ENCODE results near the gene ACTL8. TPM values are rescaled to one million over a fixed set of nuclear protein-coding genes. Genes with fewer than 3 reads are reported as not detected.

Gene ACTL8
- total RNA-seq, 1 donor from 2014 or later, result not detected

DNA sequence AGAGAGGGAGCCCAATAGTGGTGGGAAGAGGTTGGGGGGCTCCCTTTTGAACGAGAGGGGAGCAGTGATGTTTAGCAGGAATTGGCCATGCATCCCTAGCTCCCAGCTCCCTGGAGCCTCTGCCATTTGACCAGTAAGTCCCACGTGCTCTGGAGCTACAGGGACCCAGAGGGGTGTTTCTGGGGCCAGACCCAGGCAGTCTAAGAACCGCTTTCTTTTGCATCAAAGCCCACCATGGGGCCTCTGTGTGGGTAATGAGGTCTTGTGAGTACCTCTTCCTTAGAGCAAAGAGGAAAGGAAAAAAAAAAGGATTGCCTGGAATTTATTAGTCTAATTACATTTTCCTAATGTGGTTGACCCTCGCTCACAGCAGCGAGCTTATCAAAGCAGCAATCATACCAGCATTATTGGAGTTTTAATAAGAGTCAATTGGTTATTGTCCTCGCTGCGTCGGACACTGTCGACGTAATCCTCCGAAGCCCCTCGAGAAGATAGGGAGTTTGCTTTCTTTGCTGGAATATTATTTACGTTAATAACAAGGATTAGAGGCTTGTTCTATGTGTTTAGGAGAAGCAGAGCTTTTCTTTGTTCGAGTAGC is 17.6 kb downstream of the ACTL8 start:
- no peak for DNase-seq

DNA sequence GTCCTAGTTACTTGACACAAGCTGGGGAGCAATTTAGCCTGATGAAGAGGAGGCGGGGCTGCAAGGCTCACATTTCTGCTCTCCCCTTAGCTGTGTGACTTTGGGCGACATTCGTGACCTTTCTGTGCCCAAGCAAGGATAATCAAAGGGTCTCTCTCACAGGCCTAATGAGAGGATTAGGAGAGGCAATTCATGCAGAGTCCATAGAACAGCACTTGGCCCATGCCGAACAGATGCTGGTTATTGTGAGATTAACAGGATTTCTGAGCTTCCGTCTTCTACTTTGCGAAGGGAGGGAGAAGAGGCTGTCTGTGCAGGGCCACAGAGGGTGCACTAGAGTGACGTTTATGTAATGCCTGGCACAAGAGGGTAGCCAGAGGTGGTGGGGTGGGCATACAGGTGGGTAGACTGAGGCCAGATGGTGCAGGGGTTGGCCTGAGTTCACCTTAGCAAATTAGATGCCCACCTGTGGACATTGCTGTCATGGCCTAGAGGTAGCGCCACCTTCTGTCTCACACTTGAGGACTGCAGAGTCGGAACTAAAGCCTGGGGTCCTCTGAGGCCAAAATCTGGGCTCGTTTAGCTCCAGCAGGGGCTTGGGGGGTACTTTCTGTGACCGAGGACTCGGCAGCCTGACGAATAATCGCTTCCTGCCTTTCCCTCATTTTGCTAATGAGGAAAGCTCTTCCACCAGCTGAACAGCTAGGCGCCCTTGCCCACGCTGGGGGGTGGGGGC is 18.6 kb downstream of the ACTL8 start:
- DNase-seq, result no peak

DNA sequence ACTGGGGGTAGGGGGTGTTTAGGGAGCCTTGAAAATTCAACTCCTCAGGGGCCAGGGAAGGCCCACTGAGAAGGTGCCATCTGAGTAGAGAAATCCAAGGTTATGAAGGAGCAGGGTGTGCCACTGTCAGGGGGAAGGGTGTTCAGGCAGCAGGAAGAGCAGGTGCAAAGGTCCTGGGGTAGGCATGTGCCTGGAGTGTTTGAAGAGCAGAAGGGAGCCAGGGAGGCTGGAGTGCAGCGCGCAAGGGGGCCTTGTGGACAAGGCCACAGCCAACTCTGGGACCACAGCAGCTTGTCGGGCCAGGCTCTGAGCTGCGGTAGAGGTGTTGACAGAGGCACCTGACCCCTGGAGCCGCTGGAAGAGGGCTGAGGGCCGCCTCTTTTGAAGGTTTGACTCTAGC is 19.3 kb downstream of the ACTL8 start:
- no peak for DNase-seq

DNA sequence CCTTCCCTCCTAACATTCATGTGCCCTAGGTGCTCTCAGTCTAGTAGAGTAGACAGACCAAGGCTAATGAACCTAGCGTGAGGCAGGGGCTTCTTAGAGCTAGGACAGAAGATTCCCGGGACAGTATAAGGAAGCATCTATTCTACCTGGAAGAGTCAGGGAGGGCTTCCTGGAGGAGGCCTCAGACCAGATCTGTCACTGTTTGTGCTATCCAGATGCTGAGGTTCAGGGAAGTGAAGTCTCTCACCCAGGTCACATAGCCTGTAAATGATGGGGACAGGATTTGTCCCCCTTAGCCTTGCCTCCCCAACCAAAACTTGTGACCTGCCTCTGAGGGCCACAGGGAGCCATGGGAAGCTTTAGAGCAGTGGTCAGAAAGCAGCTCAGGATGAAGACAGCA is 20.7 kb downstream of the ACTL8 start:
- no peak for DNase-seq

DNA sequence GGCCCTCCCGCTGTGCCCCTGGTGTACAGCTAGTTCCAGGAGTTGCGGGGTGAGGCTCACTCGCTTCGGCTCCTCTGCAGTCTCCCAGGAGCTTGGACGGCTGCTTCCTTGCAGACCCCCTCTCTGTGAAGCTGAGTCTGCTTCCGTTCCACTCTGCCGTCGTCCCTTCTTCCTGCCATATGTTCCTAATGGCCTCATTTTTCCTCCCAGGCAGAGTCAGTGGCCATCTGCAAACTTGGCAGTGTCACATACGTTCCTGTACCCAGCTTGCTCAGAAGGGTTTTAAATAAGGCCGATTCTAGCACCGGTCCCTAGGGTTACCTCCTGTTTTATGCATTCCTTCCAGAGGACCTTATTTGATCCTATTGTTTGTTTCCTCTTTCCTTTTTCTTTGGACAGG is 21.3 kb downstream of the ACTL8 start:
- DNase-seq, result no peak

DNA sequence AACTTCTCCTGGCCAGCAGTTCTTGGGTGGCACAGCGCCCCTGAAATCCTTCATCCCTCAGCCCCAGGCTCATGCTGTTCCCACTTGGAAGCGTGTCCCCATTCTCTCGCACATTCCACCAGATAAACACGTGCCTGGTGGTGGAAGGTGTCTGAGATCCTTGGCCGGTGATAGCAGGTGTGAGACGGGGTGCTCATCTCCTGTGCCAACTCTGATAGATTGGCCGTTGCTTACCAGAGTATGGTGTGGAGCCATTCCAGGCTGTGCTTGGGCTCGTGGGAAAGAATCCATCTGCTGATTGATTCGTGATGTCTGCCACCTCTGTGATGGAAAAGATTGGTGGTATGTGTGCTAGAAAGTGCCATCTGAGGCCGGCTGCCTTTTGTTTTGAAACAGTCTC is 22.2 kb downstream of the ACTL8 start:
- DNase-seq, result no peak

DNA sequence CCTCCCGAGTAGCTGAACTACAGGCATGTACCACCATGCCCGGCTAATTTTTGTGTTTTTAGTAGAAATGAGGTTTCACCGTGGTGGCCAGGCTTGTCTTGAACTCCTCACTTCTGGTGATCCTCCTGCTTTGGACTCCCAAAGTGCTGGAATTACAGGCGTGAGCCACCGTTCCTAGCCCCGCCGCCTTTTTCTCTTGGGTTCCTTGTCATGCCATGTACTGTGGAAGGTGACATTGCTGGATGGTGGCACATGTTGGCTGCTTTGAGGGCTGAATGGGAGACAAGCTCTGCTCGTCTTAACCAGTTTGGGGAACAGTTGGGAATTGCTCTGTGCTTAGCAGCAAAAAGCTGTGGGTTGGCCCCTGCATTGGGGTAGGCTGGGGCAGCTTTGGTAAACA is 22.7 kb downstream of the ACTL8 start:
- no peak for DNase-seq

DNA sequence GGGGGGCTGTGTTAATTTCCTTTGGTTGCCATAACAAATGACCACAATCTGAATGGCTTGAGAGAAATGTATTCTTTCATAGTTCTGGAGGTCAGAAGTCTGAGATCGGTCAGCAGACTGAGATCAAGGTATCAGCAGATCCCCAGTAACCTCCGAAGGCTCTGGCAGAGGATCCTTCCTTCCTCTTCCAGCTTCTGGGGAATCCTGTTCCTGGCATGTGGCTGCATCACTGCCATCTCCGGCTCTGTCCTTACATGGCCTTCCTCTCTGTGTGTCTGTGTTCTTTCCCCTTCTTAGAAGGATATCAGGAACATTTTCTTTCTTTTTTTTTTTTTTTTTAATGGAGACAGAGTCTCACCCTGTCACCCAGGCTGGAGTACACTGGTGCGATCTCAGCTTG is 25.8 kb downstream of the ACTL8 start:
- no peak for DNase-seq

DNA sequence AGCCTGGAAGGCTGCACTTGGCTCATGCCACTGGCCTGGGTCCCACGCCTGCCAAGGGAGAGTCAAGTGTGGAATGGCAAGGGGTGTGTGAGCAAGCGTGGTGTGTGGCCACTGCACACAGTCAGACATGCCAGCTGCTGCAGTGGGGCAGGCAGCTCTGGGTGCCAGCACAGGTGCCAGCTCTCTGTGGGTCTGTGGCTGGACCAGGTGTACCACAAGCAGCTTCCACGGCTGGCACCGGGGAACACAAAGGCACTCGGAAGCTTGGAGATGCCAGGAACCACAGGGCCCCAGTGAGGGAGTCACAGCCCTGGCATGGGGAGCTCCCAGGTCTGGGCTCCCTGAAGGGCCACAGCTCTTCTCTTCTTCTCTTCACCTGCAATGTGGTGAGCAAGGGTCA is 34.8 kb downstream of the ACTL8 start:
- DNase-seq, result no peak

DNA sequence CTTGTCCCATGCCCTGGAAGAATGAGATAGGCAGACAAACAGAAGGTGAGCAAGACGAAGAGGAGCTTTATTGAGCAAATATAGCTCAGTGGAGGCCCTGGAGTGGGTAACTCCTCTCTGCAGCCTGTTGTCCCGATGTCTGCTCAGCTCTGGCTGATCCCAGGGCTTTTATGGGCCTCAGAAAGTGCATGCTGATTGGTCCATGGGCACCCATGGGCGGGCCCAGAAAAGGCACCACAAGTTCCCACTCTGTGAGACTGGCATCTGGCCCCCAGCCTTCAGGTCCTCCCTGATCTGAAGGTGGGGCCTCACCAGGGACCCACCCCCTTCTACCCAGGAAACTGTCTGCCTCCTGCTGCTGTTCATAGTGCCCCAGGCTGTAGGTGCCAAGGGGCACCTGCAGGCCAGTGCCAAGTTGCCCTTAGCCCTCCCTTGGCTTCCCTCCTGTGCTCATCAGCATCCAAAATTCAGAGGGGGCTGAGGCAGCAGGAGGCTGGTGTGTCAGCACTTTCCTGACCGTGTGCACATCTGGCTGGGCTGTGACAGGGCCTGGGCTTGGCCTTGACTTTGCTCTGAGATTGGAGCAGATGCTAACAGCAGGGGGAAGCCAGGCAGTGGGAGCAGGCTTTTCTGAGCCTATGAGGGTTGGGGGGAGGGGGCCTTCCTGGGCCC is 35.4 kb downstream of the ACTL8 start:
- no peak for DNase-seq

DNA sequence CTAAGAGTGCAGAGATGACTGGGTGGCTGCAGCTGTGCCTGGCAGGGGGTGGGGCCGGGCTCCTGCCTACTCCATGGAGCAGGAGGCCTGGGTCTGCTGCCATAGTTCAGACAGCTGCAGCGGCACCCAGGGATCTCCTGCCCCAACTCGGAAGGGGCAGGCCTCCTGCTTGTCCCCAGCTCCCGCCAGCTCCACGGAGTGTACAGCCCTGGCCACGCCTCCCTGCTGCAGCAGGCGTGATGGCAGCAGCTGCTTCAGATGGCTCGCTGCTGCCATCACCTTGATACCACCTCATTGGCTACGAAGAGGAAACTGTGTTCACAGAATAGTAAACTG is 35.9 kb downstream of the ACTL8 start:
- DNase-seq, result no peak

DNA sequence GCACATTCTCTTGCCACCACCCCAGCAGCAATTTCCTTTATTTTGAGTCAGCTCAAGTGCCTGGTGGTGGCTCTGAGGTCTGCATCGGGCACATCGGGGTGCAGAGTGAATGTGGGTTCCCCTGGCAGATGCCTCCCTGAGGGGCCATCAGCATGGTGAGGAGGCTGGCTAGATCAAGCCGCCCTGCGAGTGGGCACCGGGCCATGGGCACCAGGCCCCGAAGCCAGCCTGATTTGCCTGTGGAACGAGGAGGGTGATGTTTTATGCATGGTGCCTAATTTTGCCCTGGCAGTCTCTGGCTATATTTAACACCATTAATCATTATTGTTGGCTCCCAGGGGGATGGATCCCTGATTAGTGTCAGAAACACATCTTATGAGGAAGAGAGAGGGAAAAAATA is 36.3 kb downstream of the ACTL8 start:
- DNase-seq, result no peak

DNA sequence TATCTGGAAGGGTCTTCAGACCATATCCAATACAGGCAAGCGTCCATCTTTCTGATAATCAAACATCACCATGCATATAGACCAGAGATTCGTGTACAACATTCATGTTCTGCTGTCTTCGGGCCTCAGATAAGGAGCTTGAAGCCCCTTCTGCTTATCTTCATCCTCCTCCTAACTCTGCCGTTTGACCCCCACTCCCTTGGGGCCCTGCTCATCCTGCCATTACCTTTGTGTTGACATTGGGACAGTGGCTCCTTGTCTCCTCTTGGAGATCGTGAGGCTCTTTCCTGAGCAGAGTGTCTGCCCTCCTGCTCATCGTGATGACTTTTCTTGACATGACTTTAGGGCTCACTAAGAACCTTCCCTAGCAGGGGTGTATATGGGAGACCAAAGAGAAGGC is 37.3 kb downstream of the ACTL8 start:
- no peak for DNase-seq

DNA sequence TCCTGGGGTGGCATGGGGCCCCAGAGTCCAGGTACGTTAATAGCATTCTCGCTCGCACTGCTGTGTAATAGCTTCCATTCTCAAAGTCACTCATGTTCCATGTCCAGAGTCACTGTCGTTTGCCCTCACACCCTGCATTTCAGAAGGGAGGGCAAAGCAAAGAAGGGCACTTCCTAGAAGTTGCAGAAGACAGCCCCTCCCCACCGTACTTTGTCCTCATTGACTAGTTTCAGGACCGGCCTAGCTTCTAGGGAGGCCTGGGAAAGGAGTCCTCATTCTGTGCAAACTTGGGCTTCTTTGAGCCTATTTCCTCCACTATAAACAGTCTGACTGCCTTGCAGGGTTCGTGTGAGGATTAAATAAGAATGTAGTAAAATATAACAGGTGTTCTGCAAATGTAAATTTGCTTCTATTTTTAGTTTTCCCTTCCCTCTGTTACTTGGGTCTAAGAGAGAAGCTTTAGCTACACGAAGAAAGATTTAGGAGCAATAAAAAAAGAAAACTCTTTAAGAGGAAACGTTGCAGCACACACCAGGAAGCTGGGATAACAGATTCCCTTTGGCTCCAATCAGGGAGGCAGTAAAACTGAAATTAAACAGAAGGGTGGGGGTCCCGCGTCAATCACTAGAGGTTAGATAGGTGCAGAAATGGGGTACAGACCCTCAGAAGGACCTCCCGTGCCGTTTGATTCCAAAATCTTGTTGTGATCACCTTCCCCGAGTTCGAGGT is 40.1 kb downstream of the ACTL8 start:
- no peak for DNase-seq

DNA sequence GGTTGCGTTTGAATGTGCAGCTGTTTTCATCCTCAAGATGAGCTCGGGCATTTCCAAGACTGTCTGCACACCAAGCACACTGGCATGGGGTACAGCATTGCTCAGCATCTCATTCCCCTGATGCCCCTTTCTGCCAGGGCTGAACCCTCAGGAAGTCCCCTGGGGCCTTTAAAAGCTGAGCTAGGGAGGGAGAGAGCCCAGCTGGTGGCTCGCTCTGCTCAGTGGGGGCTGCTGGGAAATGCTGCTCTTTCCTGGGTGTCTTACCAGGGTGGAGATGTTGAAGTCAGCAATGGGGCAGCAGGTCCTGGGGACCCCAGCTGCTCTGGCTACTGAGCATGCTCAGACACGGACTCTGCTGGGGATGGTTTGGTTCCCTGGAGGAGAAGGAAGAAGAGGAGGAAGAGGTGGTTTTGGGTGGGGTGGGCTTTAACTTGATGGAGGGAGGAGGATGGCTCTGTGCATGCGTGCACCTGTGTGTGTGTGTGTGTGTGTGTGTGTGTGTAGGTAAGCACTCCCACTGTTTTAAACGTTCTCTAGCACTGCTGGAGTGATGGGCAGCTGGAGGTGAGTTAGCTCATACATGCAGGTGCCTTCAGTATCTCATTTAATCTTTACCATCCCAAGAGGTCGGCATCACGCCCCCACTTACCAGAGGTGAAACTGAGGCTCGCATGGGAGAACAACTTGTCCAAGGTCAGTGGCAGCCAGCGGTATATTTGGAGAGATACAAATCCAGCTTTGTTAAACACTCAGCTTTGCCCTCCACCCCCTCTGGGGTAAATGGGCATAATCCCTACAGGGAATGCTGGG is 40.9 kb downstream of the ACTL8 start:
- DNase-seq, result no peak

DNA sequence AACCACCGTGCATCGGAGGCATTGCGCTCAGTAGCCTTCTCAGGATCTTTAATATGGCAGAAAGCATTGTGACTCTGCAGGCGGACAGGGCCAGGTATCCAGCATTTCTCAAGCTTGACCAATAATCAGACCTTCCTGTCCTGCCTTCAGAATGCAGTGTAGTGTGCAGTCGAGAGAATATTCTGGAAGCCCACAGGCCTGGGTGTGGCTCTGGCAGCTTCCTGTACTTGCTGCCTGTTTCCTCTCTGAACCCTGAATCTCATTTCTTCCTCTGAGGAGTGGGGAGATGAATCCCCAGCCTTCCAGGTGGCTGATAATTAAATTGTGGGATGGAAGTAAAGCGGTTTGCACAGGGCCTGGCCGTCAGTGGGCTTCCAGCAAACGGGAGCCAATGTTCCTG is 42.3 kb downstream of the ACTL8 start:
- no peak for DNase-seq

DNA sequence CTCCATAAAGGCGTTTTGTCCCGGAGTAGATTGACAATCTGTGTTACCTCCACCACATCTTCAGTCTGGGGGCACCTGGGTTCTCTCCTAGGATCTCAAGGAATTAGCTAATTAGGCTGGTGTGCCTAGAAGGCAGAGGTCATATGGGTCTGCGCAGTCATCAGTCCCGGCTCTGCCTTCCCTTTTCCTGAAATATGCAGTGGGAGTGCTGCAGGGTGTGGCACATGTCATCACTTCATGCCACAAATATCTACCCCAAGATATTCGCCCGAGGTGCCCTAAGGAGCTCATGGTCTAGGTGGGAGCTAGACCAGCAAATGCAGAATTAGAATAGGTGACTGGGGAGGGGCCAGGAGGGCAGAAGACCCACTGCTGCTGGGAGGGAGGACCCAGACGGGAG is 42.9 kb downstream of the ACTL8 start:
- no peak for DNase-seq

DNA sequence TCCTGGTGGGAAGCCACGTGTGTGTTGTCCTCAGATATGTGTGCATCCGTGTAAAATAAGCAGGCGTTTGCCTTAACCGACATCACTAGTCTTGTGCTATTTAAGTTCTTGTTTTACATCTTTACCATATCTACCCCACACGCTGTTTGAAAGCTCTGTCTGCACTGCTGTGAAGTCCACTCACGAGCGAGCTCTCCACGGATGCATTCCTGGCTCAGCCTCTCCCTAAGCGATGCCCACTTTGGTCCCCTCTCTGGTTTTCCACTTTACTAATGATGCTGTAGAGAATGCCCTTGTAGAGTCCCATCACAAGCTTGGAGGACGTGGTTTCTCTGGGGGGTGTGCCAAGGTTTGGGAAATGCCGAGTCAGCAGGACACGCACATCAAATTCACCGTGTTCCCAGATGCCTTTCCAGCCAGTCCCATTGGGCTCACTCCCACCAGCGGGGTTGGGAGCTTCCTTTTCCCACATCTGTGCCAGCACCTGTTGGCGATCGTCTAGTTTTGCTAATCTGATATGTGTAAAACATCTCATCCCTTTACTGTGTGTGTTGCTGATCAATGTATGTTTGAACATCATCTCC is 43.8 kb downstream of the ACTL8 start:
- no peak for DNase-seq

DNA sequence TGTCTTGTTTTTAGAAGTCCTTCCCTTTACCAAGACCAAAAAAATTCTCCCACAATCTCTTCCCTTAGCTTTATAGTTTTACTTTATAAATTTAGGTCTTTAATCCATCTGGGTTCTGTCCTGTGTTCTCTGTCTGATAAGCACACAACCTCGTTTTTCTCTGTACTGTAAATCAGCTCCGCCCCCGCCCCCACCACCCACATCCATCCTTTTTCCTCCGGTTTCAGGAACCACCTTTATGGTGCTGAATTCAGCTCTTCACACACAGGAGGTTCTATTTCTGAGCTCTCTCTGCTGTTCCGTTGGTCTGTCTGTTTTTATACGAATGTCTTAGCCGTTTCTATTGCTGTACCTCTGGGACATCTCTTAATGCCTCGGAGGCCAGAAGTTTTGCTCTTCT is 44.5 kb downstream of the ACTL8 start:
- DNase-seq, result no peak

DNA sequence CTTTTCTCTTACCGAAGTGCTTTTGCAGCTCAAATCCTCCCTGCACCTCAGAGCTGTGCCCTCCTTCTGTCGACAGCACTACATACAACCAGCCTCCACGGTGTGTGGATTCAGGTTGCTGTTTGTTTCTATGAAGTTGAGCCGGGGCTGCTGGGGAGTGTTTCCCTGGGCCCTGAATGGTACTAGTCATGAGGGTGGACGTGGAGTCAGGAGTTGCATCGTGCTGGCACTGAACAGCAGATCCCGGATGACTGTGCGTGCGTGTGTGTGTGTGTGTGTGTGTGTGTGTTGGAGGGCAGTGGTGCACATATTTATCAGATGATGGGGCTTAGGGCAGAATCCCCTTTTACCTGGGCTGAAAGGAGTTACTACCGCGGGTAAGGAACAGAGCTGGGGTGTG is 47.0 kb downstream of the ACTL8 start:
- DNase-seq, result no peak

DNA sequence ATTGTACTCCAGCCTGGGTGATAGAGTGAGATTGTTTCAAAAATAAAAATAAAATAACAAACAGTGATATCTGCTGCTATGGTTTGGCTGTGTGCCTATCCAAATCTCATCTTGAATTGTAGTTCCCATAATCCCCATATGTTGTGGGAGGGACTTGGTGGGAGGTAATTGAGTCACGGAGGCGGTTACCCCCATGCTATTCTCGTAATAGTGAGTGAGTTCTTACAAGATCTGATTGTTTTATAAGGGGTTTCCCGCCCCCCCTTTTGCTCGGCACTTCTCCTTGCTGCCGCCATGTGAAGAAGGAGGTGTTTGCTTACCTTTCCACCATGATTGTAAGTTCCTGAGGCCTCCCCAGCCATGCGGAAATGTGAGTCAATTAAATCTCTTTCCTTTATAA is 47.8 kb downstream of the ACTL8 start:
- DNase-seq, result no peak

Measured in occipital lobe (tissue), 2 donors.